Occipital lobe (tissue), 2 donors: ENCODE results near the gene GBX1. TPM values are rescaled to one million over a fixed set of nuclear protein-coding genes. Genes with fewer than 3 reads are reported as not detected.

ENCODE experiments used
- DNase-seq: peaks from one replicate; lab custom pipeline; 2025; lab: John Stamatoyannopoulos, UW
- total RNA-seq: library from RNA; depleted of rRNA; stranded (reverse); fragments of >200 nt; gene quantifications from one replicate; pipeline ENCODE4 v1.2.3, GENCODE V29; 2014

GBX1 gene
- total RNA-seq: not detected

DNA sequence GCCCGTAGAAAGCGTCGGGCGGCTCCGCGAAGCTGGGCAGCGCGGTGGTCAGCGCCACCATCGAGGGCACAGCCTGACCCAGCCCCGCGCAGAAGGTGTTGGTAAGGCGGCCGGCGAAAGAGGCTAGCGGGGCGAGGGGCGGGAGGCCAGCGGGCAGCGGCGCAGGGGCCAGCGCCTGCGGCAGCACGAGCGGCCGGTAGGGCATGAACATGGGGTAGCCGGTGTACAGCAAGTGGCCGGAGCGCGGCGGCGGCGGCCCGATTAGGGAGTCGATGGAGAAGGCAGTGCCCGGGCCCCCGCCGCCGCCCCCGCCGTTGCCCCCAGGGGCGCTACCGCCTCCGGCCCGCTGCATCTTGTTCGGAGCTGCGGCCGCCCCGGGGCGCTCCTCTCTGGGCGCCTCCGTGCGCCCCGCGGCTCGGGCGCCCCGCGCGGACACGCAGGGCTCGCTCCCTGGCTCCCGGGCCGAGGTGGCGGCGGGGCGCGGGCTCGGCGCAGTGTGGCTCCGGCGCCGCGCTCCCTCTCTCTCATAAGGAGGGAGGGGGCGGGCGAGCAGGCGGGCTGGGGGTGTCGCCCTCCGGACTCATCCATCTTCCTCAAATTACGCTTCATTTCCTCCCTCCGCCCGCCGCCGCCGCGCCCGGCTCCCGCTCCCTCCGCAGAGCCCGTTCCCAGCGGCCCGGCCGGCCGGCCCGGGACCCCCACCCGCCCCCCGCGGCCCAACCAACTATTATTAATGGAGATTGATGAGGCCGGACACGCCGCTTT, at the start of gene GBX1:
Gene GBX1, minus strand, starts transcription at position 498 of the 765 bp plus-strand sequence. Its CDS starts 146 bp downstream, at position 352.
- DNase-seq: no peak

DNA sequence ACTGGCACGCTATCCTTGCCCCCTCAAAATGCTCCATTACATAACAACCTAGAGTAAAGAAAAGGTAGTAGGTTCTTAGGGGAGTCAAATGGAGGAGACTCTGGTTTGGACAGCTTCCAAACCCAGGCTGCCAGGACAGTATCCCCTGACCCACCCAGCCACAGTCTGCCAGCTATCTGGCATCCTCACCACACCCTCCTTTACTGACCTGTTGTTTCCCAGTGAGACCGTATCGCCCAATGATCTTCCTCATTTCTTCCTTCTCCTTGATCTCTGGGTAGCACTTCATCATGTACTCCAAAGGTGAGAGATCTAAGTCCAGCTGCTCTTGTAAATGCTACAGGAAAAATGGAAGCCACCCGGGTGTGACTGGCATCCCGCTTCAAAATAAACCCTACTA, 47.9 kb upstream of the GBX1 start:
- DNase-seq: no peak

DNA sequence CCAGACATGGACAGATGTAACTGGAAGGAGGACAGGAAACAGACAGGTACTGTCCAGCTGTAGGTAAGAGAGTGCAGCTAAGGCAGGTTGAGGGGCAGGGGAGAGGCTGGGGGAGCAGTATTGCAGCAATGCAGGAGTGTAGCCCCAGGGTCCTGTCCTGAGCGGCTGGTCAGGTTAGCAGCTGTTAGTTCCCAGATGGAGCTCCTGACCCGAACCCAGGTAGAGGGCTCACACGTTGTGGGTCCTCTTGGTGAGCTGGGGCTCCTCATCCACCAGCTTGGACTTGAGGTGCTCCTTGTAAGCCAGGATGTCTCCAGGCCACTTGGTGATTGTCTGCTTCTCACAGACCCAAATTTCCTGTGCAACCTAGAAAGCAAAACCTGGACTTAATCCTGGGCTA, 46.3 kb upstream of the GBX1 start:
- DNase-seq: no peak

DNA sequence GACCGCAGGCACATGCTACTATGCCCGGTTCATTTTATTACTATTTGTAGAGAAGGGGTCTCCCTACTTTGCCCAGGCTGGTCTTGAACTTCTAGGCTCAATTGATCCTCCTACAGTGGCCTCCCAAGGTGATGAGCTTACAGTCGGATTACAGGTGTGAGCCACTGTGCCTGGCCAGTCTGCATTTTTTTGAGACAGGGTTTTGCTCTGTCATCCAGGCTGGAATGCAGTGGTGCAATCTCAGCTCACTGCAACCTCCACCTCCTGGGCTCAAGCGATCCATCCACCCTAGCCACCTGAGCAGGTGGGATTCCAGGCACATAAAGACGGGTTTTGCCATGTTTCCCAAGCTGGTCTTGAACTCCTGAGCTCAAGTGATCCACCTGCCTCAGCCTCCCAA, 45.1 kb upstream of the GBX1 start:
- no peak for DNase-seq

DNA sequence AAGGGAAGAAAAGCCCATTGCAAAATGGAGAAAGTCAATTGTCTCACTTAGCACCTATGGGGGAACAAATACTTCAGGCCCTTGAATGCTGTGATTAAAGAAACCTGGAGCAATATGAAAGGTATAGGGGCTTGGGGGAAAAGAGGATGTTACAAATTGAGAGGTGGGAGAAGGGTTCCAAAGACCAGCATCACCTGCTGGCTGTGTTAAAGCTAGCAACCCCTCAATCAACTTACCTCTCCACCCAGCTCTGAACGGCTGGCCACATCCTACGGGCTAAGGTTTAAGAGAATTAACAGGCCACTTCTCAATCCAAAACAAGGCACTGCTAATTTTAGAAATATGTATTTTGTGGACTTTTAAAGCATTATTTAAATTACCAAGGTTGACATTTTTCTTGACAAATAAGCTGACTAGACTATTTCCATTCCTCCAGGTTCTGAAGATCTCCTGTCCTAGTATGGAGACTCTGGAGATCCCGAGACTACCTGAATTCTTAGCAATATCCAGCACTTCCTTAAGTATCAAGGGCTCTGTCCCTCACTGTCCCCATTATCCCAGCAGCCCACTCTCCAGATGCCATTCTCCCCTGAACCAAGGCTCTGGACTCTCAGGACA, 43.8 kb upstream of the GBX1 start:
- DNase-seq: no peak

DNA sequence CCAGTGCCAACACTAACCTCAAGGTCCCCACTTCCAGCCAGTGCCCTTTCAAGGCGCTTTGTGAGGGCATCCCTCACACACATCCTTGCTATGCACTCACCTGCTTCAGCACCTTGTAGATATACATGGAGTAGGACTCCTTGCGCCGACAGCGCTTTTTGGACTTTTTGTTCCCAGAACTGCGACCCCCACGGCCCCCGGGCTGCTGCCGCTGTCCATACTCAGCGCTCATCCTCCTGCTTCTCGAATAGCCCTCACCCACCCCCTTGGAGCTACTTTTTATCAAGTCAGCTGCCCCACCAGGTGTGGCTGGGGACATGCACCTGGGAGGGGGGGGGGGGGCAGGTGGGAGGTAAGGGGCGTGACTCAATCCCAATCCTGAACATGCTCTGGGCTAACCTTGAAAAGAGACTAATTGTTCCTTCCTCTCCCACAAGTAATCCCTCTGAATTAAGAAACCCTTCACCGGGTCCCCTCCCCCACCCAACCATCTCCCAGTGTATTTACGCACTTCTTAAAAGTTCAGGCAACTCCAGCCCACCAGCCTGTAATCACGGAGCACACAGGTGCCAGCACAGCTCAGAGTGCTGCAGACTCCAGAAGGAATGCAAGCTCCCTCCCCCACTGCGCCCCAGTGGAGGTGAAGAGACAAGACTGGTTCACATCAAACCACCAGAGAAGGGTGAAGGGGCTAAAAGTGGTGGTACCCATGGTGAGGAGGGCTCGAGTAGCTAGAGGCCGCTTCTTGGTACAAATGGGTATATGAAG, 42.8 kb upstream of the GBX1 start, which contains the start of gene H2BK1:
Gene H2BK1, minus strand, starts transcription at position 402 of the 768 bp plus-strand sequence. Its CDS starts 170 bp downstream, at position 232.
- DNase-seq: no peak

DNA sequence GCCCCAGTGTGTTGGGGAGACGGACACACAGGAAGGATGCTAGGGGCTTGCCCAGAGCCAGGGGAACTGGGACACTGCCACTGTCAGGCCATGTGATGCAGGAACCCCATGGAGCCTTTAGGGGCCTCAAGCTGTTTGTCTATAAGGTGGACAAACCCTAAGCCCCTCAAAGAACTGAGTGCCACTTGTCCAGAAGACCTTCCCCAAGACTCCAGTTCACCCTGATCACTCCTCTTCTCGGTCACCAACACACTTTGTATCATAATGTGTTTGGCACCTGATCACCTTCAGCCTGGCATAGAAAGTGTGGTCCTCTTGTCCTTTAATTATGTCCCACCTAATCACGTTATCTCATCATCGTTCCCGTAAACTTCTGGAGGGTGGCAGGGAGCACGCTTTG, 42.1 kb upstream of the GBX1 start:
- no peak for DNase-seq

DNA sequence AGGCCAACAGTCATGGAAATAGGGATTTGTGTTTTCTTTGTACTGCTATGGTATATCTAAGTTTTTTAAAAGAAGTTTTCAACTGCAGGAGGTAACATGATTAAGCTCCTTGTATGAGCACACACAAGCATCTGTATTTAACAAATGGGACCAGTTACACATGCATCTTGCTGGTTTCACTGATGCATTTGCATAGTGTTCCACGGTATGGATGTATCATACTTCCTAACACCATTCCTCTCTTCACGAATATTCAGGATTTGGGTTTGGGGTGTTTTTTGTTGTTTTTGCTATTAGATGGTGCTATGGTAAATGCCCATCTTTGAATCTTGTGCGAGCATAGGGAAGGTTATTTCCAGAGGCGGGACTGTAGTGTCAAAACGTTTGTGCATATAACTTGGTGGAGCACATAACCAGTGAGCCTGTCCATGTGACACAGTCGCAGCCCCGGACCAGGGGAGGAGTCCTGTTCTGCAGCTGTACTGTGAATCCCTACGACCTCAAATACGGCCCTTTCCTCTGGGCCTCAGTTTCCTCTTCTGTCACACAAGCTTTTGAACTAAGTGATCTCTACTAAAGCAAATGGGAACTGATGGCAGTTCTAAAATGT, 40.9 kb upstream of the GBX1 start:
- no peak for DNase-seq

DNA sequence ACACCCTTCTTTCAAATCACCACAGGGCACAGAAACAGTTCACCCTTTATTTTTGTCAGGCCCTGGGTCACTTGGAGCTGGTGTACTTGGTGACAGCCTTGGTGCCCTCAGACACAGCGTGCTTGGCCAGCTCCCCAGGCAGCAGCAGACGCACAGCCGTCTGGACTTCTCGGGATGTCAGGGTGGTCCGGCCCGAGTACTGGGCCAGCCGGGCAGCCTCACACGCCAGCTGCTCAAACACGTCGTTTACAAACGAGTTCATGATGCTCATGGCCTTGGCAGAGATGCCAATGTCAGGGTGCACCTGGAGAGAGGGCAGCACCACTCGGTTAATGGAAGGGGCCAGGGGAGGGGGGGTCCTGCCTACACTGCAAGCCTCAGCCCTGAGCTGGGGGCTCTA, 40.3 kb upstream of the GBX1 start:
- DNase-seq: no peak

DNA sequence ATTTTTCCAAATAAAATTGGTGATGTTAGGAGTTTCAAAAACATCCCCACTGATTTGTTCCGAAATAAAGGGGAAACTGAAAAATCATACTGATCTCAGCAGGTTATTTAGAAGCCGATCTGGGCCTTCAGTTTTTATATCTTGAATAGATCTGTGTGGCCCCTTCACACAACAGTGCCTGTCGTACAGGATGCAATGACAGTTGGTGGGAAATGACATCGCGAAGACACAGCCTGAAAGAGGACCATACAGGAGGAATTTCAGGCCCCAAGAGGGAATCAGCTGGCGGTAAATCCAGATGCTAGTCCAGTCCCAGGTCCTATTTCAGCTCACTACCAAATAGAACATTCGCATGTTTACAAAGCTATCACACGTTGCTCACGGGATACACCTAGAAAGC, 39.8 kb upstream of the GBX1 start:
- DNase-seq: no peak

DNA sequence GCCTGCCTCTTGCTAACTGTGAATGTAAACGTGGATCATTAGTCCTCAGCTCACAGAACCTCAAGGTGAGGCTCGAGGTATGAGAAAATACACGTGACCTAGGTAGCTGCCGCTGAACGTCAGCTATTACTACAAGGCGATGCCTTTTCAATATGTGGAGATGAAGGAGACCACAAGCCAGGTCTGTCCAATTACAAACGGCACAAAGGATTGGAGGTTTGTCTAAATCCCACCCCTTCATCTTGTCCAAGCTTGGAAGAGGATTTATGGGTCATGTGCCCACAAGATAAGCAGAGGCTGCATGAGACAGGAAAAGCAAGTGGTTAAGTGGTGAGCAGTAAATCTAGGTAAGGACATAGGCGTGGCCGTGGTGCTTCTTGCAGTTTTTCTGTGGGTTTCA, 39.4 kb upstream of the GBX1 start:
- DNase-seq: no peak

DNA sequence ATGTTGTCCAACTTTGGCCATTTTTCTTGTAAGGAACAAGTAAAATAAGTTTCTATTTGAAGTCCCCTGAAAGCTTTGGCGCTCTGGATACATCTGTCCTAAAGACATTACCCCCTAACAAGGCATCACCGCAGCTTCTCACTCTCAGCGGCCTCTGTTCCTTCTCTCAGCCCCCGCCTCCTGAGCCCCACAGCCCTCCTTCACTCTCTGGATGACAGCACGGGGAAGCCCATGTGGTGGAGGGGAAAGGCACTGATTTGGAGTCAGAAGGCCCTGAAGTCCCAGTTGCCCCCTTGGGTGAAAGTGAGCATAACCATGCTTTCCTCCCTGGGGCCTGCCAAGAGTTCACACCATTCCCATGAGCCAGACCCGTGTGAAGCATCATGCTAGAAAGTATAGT, 38.2 kb upstream of the GBX1 start:
- no peak for DNase-seq

DNA sequence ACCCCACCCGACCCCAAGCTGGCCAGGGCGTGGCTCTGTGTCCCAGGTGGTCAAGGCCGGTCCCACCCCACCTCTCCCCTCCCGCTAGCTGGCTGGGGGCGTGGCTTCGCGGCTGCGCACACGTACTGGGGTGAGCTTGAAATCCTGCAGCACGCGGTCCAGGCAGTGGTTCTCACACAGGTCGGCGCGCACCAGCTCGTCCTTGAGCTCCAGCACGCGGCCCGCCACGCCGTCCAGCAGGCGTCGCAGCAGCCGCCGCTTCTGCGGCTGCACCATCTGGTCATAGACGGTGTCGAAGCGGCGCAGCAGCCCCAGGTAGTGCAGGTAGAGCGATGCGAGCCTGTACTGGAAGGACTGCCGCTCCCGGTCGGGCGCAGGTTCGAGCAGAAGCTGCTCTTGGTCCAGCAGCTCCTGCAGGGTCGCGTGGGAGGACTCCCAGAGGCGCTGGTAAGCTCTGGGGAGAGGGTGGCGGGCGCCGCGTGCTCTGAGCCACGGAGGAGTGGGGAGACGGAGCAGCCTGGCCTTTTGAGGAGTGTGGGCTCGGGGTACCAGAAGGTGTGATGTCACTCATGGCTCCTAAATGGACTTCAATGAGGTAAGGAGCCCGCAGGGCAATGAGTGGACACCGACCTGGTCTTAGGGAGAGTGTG, 37.0 kb upstream of the GBX1 start:
- DNase-seq: no peak

DNA sequence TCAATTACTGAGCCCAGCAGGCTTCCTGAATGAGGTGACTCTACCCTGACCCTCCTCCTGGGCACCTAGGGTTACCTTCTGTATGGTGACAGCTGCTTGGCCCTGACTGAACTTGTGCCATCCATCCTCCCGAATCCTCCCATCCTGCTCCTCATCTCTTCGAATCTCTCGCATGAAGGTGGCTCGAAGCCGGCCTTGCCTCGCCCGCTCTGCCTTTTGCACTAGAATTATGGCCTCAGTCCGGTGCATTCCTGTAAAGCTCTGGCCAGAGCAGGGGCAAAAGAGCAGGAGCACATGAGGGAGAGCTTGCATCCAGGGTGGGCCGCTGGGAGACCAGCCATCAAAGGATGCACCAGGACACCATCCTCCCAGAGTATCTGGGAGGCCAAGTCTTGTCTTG, 35.3 kb upstream of the GBX1 start:
- no peak for DNase-seq

DNA sequence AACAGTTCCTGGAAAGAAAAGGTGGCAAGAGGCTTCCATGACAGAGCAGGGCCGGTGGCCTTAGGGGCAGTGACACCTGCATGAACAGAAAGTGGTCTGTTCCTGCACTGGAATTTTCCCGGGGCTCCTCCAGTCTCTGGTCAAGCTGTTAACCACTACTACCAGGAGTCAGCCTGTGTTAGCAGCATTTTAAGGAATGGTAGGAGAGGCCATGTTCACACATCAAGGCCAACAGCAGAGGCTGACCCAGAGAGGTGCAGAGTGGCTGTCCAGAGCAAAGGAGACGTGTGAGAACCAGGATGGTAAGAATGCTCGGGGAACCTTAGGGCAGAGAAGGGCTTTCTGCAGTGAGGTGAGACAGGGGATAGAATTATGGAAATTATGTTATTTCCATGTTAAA, 34.3 kb upstream of the GBX1 start:
- no peak for DNase-seq

DNA sequence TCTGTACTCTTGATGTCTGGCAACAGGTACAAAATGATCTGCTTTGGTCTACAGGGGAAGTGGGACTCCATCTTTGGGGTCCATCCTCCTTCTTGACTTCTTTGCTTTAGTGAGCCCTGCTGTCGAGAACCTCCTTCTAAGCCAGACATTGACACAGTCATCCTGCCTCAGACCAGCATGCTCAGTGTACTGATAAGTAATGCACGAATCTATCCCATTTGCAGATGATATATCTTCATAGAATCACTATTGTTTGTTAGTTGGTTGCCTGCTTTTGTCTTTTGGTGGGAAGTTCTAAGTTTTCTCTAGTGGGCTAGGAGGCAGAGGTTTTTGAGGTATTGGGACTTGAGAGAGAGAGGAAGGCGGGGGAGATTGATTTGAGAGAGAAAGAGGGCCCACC, 33.9 kb upstream of the GBX1 start:
- DNase-seq: no peak

DNA sequence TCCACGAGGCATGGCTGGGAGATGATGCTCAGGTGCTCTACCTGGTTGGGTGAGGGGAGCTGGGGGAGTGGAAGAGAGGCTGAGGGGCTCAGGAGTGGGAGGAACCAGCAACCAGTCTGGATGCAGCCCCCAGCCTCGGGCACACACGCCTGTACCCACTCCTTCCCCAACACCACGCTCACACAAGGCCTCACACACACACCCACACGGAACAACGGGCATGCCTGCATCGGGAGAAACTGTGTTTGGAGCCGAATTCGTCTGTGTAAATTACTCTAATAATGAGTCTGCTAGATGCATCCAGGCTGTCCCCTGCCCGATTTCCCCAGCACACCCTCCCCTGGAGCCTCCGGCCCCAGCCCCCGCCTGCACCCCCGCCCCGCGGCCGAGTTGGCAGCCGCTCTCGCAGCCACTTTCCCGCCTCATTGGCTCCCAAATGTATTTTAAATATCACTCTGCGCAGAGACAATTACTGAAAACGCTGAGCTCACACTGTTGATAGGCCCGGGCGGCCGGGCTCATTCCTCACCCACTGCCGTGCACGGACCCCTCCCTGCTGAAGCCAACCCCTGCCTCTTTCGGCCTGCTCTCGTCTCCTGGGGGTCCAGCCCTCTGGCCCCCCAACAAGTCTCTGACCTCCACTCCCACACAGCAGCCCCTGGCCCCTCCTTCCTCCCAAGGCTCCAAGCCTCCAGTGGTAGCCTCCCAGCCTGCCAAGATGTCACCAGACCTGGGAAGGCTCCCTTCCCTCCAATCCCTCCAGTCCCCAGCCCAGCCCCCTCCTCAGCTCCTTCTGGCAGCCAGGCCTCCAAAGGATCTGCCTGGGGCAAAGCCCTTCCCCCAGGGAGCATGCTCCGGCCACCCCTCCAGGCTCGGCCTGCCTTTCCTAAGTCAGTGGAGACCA, 31.7 kb upstream of the GBX1 start:
- DNase-seq: no peak

DNA sequence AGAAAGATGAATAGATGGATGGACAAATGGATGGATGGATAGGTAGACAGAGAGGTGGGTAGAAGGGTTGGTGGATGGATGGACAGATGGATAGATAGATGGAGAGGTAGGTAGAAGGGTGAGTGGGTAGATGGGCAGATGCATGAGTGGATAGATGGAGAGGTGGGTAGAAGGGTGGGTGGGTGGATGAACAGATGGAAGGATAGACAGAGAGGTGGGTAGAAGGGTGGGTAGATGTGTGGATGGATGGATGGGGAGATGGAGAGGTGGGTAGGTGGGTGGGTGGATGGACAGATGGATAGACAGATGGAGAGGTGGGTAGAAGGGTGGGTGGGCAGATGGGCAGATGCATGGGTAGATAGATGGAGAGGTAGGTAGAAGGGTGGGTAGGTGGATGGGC, 30.4 kb upstream of the GBX1 start:
- DNase-seq: no peak

DNA sequence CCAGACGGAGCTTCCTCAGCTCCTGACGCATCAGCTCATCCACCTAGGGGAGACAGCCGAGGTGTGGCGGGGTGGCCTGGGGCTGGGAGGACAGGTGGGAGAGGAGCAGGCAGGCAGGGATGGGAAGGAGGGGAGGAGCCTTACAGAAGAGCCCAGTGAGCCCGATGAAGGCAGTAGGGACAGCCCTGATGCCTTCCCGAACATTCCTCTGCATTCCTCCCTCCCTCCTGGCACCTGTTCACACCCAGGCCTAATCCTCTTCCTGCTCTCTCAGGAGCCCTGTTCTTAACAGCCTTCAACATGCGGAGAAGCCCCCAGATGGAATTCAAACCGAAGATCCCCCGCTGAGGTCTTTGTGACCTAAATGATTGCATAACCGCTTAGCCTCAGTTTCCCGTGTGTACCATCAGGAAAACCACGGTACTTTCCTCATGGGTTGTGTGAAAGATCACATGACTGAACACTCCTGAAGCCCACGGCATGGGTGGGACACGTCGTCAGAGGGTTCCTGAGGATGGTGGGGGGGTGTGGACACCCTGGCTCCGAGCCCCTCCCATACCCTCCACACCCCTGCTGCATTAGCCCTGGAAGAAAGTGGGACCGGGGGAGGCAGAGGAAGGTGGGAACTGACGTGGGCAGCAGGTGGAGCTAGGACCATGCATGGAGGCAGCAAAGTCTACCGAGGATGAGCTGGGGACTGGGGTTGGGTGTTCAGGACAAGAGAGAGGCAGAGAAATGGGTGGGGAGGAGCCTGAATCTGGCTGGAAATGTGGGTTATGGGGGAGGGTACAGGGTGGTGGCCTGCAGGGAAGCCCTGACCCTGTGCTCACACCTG, 28.3 kb upstream of the GBX1 start:
- no peak for DNase-seq

DNA sequence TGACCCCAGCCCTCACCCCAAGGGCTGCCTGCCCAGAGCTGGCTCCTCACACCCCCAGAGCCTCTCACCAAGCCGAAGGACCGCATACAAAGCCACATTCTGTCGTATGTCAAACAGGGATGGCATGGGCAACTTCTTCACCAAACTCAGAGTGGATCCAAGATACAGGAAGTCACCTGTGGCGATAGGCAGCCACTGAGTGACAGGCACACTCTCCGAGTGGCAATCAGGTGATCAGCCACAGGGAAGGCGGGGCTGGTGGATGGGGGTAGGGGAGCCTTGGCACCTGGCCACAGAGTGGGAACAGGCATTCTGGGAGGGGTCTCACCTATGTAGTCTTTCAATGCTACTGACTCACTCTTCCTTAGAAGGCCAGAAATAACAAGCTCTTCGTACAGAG, 26.7 kb upstream of the GBX1 start:
- no peak for DNase-seq
